Activated CD4-positive, alpha-beta T cell treated with anti-CD3 and anti-CD28 coated beads for 24 hours (primary cell): ENCODE measurements around the gene ZNRD2.

Experiments used
- DNase-seq, 2 donors: peaks; one replicate each; pipeline ENCODE4 v3.0.0-alpha.2; 2020; ENCODE audit warnings: low read depth in 2 of 2

The ZNRD2 gene

DNA sequence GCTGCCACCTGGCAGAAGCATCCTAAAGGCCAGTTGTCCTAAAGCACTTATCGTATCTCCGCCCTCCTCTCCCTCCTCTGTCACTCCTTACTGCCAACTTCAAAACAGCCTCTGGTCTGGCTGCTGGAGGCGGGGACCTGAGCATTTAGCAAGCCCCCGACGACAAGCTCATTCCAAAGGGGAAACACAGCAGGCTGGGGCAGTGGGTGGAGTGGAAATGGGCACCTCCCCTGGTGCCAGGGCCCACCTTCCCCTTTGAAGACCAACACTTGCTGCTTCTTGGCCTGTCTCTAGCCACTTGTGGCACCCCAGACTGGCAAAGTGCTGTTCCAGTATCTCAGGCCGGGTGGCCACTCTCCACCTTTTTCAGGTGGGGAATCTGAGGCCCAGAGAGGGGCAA is 40.1 kb downstream of the ZNRD2 start:
- no peak for DNase-seq

- DNase-seq = no peak
Observed at GRCh38 chr11:65611028-65611757, 40.9 kb downstream of the ZNRD2 start.

DNA sequence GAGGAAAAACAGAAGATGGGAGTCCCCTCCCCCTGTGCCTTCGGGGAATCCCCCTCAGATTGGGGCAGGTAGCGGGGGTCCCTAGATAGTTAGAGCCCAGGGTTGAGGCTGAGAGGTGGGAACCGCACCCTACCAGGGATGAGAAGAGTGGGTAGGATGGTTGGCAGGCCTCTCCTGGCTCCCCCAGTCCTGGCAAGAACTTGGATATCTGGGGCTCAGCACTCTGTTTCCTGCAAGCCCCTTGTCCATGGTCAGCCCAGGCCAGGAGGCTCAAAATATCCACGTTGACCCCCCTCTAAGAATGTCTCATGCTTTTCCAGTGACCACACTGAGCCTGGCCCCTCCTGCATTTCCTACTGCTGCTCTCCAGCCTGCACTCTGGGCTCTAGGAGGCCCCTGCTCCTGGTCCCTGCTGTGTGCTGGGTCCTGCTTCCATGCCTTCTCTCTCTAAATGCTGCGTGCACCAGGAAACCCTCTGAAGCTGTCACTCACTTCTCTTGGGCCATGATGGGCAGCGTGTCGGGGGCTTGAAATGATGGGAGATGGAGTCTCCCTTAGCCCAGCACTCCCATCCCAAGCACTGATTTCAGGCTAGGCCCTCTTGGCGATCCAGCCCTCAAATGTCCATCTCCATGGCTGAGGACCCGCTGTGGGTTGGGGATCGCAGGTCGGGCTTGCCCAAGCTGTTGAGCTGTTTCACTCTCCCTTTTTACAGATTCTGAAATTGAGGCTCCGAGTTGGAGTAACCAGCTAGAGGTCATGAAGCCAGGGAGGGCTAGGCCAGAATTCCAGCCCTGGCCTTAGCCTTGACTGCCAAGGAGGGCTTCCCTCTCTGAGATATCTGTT is 41.7 kb downstream of the ZNRD2 start:
- DNase-seq = no peak

GRCh38 chr11:65612691-65613090 is 42.4 kb downstream of the ZNRD2 start:
- DNase-seq = no peak

DNA sequence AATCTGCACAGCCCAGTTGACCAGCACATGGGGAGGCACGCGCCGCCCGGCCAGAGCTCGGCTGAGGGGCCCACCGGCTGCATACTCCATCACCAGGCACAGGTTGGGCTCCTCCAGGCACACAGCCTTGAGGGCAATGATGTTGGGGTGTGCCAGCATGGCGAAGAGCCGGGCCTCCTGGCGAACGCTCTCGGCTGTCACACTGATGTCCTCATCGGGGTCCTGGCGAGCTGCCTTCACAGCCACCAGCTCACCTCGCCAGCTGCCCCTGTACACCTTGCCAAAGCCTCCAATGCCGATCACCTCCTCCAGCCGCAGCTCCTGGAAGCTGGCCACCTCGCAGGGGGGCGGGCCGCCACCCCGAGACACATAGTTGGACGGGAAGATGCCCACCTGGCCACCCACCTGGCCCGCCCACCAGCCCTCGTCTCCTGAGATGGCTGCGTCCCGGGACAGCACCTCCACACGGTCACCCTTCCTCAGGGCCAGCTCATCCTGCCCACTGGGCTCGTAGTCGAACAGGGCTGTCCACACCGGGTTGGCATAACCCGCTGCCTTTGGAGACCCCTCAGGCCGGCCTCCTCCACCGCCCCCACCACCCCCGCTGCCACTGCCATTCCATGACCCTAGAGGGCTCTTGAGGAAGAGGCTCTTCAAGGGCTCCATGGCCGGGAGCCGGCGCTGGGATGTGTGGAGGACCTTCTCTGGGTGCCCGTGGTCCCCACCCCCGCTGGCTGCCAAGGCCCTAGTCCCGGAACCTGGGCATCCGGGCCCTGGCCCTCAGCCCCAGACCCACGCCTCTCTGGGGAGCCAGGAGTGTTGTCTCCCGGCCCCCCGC is 43.0 kb downstream of the ZNRD2 start:
- no peak for DNase-seq

DNA sequence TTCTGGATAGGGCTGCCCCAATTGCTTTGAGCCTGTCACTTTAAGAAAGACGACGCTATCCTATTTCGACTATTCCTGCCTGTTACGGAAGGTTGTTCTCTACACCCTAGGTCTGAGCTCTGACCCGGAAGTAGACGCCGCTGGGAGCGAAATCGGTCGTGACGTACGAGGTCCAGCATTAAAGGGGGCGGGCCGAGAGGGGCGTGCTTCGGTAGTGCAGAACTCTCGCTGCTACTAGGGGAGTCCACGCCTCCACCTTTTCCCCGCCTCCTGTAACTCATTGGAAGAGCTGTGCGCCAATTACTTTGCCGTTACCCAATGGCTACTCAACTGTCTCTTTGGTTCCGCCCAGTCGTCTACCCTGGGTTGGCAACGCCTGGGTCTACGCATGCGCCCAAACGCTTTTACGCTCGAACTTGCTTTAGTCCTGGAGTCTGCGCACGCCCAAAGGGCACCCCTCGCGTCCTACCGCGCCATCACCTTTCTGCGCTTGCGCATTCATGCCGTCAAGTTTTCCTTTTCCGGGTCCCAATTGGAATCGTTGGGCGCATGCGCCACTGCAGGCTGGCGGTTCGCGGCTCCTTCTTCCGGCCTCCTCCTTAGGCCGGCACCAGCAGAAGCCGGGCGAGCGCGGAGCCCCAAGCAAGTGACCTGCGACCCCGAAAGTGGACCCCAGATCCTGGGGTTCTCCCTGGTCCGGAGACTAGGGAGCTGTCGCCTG is 45.1 kb downstream of the ZNRD2 start, which contains the start of gene PCNX3:
TSS of gene PCNX3 (plus strand) at position 548 of the 721 bp plus-strand sequence. CDS start 536 bp downstream, outside the sequence.
- peak; percentile 99 to 100 for DNase-seq

GRCh38 chr11:65615950-65616574 is 45.8 kb downstream of the ZNRD2 start:
- DNase-seq = peak in 1 of 2 donors; percentile 46

DNA sequence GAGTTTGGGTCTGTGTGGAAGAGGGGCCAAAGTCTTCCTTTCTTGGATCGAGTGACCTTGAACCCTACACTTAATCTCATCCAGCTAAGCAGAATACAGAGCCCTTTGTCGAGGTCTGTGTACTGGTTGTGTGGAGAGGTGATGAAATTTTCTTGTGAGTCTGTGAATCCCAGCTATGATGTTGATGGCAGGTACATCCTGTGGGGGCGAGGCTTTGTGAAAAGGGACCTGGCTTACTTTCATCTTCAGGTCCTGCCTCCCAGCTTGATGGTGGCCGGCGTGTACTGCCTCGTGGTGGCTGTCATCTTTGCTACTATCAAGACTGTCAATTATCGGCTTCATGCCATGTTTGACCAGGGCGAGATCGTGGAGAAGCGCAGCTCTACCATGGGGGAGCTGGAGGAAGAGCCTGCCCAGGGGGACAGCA is 46.3 kb downstream of the ZNRD2 start:
- no peak for DNase-seq

DNA sequence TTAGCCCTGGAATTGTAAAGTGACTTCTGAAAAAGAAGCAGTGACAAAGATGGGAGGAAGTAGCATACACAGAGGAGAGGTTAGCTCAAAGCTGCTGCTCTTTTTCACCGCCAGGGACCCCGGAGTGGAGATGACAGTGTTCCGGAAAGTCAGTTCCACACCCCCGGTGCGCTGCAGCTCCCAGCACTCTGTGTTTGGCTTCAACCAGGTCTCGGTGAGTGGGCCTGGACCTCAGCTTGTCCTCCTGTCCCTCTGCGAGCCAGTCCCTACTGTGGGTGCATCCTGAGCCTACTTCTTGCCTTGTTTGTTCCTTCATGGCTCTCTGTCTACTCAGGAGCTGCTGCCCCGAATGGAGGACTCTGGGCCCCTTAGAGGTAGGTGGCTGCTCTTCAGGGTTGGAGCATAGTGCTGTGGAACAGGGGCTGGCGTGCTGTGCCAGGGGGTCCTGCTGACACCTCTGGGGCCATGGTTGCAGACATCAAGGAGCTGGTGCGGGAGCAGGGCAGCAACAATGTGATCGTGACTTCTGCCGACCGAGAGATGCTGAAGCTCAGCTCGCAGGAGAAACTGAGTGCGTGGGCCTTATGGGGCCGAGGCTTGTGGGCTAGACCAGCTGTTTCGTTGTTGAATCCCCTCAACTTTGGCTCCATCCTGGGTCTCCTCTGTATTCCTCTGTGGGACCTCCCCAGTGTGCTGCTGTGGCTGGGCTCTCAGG is 47.0 kb downstream of the ZNRD2 start:
- no peak for DNase-seq

GRCh38 chr11:65617990-65618751 is 47.9 kb downstream of the ZNRD2 start:
- no peak for DNase-seq

GRCh38 chr11:65618763-65619162 is 48.5 kb downstream of the ZNRD2 start:
- DNase-seq = no peak

DNA sequence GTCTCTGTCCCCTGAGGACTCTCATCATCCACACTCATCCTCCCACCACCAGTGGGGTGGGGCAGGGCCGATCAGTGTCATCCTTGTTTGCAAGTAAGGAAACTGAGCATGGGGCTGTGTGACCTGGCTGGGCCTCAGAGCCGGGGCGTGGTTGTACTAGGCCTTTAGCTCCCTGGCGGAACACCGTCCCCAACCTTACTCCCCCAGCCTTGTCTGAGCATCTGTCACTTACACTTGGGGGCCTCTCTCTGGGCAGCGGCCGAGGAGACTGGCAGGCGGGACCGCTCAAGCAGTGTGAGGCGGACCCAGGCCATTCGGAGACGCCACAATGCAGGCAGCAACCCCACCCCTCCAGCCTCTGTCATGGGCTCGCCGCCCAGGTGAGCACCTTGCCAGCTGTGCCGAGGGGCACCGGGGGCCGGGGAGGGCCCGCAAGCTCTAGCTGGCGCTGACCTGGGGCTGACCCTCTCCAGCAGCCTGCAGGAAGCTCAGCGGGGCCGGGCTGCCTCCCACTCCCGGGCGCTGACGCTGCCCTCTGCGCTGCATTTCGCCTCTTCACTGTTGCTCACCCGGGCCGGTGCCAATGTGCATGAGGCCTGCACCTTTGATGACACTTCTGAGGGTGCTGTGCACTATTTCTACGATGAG is 49.1 kb downstream of the ZNRD2 start:
- DNase-seq = no peak

DNA sequence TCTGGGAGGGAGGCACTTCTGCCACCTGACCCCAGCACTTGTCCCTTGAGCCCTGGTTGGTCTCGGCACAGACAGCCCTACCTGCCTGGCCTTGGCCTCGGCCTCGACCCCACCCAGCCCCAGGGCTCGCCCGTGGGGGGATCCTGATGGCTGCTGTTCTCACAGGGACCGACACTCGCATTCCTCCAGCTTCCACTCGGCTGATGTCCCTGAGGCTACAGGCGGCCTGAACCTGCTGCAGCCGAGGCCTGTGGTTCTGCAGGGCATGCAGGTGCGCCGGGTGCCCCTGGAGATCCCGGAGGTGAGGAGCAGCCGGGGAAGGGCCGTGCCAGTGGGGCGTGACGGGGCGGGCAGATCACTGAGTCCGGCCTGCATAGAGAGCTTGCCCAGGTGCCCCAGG is 50.4 kb downstream of the ZNRD2 start:
- no peak for DNase-seq

- no peak for DNase-seq
Observed at GRCh38 chr11:65621460-65621859, 51.2 kb downstream of the ZNRD2 start.
